Effector memory CD4-positive, alpha-beta T cell (primary cell): ENCODE results near the gene ROBO4.

Source experiments
- DNase-seq, 3 donors: peaks; one replicate each; pipeline ENCODE4 v3.0.0-alpha.2; 2020
- H3K27ac ChIP-seq: 2 replicates; pipeline ENCODE4 v1.7.0; 2013; ENCODE audit warnings: mild to moderate bottlenecking, low read length, moderate library complexity; ENCODE audit not compliant: insufficient read depth, poor library complexity, severe bottlenecking
- H3K27me3 ChIP-seq: replicated peaks from 2 replicates; pipeline ENCODE4 v1.7.0; 2013; ENCODE audit warnings: mild to moderate bottlenecking, low read length; ENCODE audit not compliant: insufficient read depth, control insufficient read depth, poor library complexity, severe bottlenecking
- H3K36me3 ChIP-seq: 2 replicates; pipeline ENCODE4 v1.7.0; 2013; ENCODE audit warnings: mild to moderate bottlenecking, low read length, moderate library complexity; ENCODE audit not compliant: control insufficient read depth, insufficient read depth
- H3K4me1 ChIP-seq: 2 replicates; pipeline ENCODE4 v1.7.0; 2013; ENCODE audit warnings: low read length, mild to moderate bottlenecking; ENCODE audit not compliant: control insufficient read depth, insufficient read depth, poor library complexity, severe bottlenecking
- H3K4me3 ChIP-seq: 2 replicates; pipeline ENCODE4 v1.7.0; 2013; ENCODE audit warnings: low read length, low read depth, mild to moderate bottlenecking; ENCODE audit not compliant: insufficient read depth, poor library complexity, severe bottlenecking
- H3K9me3 ChIP-seq: 2 replicates; pipeline ENCODE4 v1.7.0; 2013; ENCODE audit warnings: mild to moderate bottlenecking, low read length, moderate library complexity; ENCODE audit not compliant: control insufficient read depth

The ROBO4 gene

DNA sequence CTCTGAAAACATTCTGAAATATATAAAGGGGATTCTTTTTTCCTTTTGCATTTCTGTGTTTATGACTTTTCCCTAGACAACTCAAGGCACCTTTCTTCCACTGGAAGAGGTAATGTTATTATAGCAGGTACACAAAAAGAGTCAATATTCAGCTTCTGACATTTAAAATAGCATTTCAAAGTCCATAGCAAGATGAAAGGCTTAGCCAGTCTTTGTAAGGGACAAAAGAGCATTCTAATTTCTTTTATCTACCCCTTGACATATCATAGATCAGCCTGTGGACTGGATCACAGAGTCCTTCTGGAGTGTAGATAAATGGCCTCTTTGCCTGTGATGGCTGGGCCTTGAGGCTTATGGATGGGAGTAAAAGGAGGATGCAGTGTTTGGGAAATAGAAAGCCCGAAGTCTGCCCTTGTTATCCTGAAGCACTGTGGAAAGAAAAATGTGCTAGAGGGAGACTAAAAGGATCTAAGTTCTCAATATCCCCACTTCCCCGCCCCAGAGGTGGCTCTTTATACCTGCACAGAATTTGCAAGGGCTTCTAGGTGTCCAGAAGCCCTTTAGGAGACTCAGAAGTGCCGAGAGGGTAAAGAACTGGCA, 39.8 kb upstream of the ROBO4 start:
- no peak for DNase-seq

DNA sequence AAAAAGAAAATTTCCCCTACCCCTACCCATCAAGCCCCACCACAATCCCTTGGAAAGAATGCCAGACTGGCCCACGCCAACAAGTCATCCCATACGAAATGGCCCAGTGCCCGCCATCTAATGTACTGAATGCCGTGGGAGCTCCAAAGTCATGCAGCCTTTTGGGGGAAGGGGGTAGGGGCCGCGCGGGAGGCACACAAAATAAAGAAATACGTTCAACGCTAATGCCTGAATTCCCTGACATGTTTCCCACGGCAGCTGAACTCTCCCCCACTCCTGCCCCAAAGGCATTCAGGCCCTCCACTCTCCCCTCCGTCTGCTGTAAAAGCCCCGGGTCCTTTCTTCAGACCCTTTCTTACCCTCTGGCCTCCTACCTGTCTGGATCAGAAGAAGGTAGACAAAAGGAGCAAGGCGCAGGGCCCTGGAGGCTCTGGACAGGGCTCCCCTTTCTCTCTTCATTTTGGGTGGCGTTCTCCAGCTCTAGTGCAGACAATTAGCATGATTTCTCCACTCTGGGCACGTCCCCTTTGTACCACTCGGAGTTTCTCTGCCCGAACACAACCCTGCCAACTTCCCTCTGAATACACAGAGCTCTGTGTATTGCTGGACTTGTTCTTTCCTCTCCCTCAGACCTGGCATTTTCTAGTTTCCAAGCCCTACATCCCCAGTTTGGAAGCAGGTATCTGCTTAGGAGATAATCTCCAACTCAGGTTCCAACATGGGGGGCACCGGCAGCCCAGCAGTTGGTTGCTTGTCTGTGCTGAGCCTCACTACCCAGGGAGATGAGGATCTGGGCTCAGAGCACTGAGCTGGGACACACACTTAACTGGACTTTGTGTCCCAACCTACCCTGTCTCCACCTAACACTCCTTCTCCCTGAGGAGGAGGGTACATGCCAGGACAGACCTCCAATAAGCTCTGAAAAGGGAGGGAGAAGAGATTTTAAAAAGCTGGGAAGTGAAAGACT, 38.2 kb upstream of the ROBO4 start, which contains the start of gene HEPACAM:
Gene HEPACAM, minus strand, starts transcription at position 500 of the 967 bp plus-strand sequence. Its CDS starts 41 bp downstream, at position 459.
- Histone ChIP-seq H3K4me1 (no peaks in the 10 kb centered on the region), H3K27me3 (no peaks in the 10 kb centered on the region), H3K9me3 (no peaks in the 10 kb centered on the region), H3K27ac (no peak within 1 kb of the TSS), H3K4me3 (no peak within 1 kb of the TSS), H3K36me3 (no peaks in the 10 kb centered on the region)
- DNase-seq, result no peak

More for the DNA sequence above, 39.8 kb upstream of the ROBO4 start:
- H3K4me3 ChIP-seq, result no peak overlapping the region
- H3K27me3 ChIP-seq, result no peaks in the 10 kb centered on the region
- no peak overlapping the region for H3K27ac ChIP-seq
- H3K36me3 ChIP-seq, result no peaks in the 10 kb centered on the region
- H3K4me1 ChIP-seq, result no peaks in the 10 kb centered on the region
- H3K9me3 ChIP-seq, result no peaks in the 10 kb centered on the region

DNA sequence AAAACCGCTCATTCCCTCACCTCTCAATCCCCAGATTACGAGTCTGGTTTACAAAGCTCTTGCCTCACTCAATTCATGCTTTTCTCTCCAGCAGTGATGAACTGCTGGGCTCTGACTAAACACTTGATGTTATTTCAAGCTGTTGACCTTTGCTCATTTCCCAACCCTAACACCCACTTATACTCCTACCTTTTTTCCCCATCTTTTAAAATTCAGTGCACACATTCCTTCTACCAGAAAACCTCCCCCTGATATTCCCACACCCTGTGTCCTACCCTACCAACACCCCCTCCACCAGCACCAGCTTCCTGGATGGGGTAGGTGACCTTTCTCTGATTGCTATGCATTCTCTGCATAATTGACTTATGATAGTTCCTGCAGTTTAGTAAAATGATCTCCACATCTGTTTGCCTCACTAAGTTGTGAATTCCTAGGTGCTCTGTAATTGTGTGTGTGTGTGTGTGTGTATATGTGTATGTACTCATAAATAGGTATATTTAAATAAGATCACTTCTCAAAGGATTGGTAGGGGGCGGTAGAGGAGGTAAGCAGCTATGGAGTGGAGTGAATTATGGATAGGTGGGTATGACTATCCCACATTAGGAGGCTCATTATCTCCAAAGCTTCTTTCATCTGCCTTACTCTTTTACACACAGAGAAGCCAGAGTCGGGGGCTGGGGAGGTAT, 37.3 kb upstream of the ROBO4 start:
- DNase-seq, result no peak
- Histone ChIP-seq H3K9me3 (no peaks in the 10 kb centered on the region), H3K36me3 (no peaks in the 10 kb centered on the region), H3K27ac (no peak overlapping the region), H3K4me1 (no peaks in the 10 kb centered on the region), H3K27me3 (no peaks in the 10 kb centered on the region), H3K4me3 (no peak overlapping the region)

GRCh38 chr11:124930799-124931198, 33.1 kb upstream of the ROBO4 start:
- Histone ChIP-seq H3K4me3 (no peak overlapping the region), H3K4me1 (no peaks in the 10 kb centered on the region), H3K9me3 (no peaks in the 10 kb centered on the region), H3K27me3 (no peaks in the 10 kb centered on the region), H3K27ac (no peak overlapping the region), H3K36me3 (no peaks in the 10 kb centered on the region)
- no peak for DNase-seq

- no peak for DNase-seq
- Histone ChIP-seq H3K27me3 (no peaks in the 10 kb centered on the region), H3K4me1 (no peaks in the 10 kb centered on the region), H3K9me3 (no peaks in the 10 kb centered on the region), H3K27ac (no peak overlapping the region), H3K4me3 (no peak overlapping the region), H3K36me3 (no peaks in the 10 kb centered on the region)
Observed at GRCh38 chr11:124928942-124929665, 31.4 kb upstream of the ROBO4 start.

- Histone ChIP-seq H3K4me3 (no peak overlapping the region), H3K36me3 (no peaks in the 10 kb centered on the region), H3K4me1 (peaks cover 10% of the 10 kb centered on the region), H3K9me3 (no peaks in the 10 kb centered on the region), H3K27me3 (no peaks in the 10 kb centered on the region), H3K27ac (no peak overlapping the region)
- DNase-seq, result no peak
Observed at GRCh38 chr11:124923296-124923695, 25.6 kb upstream of the ROBO4 start.

DNA sequence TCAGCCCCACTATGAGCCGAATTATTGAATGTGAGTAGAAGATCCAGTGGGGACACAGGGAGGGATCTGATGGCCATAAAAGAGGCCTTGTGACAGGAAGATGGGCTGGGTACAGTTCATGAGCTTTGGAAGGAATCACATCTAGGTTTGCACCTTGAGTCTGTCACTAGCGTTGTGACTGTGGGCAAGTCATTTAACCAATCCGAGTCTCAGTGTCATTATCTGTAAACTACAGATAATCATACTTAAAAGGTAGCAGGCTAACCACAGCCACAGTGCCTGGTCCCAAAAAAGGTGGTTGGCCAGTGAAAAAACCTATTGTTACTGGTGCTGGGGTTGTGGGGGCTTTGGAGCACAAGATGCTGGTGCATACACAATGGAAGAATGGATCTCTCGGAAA, 25.2 kb upstream of the ROBO4 start:
- no peak overlapping the region for H3K27ac ChIP-seq
- peaks cover 10% of the 10 kb centered on the region for H3K4me1 ChIP-seq
- H3K4me3 ChIP-seq, result no peak overlapping the region
- no peaks in the 10 kb centered on the region for H3K27me3 ChIP-seq
- no peaks in the 10 kb centered on the region for H3K36me3 ChIP-seq
- DNase-seq, result no peak
- no peaks in the 10 kb centered on the region for H3K9me3 ChIP-seq

DNA sequence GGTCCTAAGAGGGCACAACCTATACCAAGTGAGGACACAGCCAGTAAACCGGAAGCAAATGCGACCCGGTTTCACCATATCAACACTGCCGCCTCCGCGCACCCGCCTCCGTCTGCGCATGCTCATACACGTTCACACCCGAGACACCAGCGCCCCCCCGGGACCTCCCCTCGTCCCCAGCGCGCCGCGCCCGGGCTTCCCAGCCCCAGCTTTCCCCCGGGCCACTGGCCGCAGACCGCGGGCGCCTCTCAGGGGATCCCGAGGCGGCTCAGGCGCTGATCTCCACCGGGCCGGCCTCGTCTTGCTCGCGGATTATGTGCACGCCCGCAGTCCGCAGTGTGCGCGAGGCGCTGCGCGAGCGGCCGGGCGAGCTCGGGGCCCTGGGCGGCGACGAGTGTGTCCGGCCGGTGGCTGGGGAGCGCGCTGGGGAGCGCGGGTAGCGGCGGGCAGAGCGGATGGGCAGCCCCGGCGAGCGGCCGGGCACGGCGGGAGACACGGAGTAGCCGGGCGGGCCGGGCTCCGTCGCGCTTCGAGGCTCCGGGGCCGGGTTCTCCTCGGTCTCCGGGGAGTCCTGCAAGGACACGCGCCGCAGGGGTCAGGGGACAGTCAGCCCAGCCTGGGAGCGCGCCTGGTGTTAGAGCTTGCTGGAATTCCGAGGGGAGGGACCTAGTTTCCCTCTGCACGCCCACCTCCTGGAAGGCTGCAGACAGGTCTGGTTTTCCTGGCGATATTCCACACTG, 23.4 kb upstream of the ROBO4 start:
- peaks cover 10% of the 10 kb centered on the region for H3K4me1 ChIP-seq
- no peak overlapping the region for H3K27ac ChIP-seq
- peak; percentile 40 to 54 (median 42) for DNase-seq
- no peaks in the 10 kb centered on the region for H3K36me3 ChIP-seq
- H3K4me3 ChIP-seq, result peak overlapping the region; percentile 46
- H3K9me3 ChIP-seq, result no peaks in the 10 kb centered on the region
- H3K27me3 ChIP-seq, result no peaks in the 10 kb centered on the region

DNA sequence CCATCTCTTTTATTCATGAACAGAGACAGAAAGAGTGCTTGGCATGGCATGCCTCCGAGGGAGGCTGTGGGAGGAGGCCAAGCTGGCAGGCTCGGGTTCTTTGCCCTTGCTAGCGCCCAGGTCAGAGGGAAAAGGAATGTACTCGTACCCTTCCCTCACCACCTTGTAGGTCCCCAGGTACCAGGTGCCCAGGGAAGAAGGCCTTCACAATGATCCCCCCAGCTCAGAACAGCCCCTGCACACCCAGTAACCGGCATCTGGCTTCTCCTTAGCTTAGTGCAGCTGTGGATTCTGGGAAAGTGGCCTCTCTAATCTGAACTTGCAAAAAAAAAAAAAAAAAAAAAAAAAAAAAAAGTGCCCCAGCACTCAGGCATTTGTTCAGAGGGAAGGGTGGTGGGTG, 22.7 kb upstream of the ROBO4 start:
- Histone ChIP-seq H3K27ac (no peak overlapping the region), H3K4me3 (peak overlapping the region; percentile 46)

More for the DNA sequence above, 22.7 kb upstream of the ROBO4 start:
- Histone ChIP-seq H3K4me1 (peaks cover 10% of the 10 kb centered on the region), H3K36me3 (no peaks in the 10 kb centered on the region), H3K27me3 (no peaks in the 10 kb centered on the region), H3K9me3 (no peaks in the 10 kb centered on the region)
- DNase-seq, result no peak
